DMS53 (cell line): ENCODE measurements around the gene EXOC8.

Experiments
- DNase-seq: peaks from one replicate; lab custom pipeline; 2025; lab: John Stamatoyannopoulos, UW

EXOC8 gene

GRCh38 chr1:231337472-231338269 is at the start of gene EXOC8:
Gene EXOC8, minus strand, starts transcription at chr1:231337852. Its CDS starts 107 bp downstream, at chr1:231337745.
- peak; percentile 97 for DNase-seq

DNA sequence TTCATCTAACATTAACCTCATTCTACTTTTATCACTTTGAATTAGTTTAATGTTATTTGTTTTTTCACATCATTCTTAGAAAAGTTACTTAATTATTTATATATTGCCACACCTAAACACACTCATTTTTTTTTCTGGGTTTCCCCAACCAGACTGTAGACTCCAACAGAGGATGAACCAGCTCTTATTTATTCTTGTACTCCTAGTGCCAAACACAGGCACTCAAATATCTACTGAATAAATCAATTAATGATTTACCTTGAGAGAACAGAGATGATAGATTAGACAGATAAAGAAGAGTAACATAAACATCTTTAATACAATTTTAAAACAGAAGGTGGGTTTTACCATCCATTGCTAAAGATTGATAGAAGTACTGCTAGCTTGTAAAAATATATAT is 48.8 kb upstream of the EXOC8 start:
- no peak for DNase-seq

GRCh38 chr1:231385416-231385748 is 47.7 kb upstream of the EXOC8 start:
- DNase-seq = no peak

- DNase-seq = no peak
These were observed 47.2 kb upstream of the EXOC8 start for GRCh38 chr1:231384696-231385415.

DNA sequence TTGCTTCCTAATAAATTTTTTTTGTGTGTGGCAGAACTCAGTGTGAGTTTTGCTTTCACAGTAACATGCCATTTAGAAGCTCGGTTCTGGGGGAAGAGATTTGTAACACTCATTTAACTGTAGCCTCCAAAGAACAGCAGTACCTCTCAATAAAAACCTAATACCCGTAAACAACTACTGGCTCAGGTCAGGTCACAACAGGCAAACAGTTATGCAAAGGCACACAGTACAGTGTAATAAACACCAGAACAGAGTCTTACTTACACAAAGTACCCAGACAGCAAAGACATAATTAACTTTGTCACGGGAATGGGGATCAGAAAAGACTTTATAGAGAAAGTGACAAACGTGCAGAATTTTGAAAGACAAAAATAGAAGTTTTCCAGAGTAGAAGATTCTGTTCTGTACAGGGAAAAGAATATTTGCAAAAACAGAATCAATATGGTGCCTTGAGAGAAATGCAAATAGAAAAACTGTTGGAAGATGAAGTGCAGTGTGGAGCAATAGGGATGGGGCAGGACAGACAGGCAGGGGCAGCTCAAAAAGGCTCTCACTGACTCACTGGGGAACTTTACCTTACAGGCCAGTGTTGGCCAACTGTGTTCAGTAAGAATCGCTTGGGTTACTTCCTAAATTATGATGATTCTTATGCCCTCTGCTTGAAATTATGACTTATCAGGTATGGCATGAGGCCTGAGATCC is 45.7 kb upstream of the EXOC8 start:
- DNase-seq = no peak

DNA sequence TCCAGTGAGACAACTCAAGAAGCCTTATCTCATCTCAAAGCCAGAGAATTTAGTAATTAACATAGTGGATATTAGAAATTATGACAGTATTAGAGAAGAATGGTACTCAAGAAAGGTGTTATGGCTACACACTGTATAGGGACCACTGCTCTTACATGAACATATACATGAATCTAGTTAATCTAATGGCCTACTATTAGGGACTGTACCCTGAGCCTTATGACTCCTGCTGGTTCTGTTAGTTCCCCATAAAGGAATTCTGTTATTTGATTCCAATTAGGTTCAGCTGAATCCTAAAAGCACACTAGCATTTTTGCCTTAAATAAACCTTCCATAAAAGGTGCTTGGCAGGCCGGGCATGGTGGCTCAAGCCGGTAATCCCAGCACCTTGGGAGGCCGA is 44.8 kb upstream of the EXOC8 start:
- no peak for DNase-seq

DNA sequence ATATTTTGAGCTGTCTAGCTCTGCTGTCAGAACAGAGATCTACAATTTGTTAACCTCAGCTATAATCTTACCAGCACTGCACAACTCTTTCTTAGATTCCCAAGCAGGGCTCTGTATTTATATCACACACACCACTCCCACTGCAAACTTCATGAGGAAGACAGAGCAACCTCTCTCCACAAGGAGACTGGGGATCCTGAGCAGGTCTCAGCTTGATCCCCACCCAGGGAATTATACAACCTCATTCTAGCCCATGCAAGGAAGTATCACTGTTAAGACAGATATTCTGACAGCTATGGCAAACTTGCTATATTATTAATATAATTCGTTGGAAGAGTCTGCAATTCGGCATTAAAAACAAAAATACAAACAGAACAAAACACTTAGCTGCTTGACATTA is 44.1 kb upstream of the EXOC8 start:
- no peak for DNase-seq

DNA sequence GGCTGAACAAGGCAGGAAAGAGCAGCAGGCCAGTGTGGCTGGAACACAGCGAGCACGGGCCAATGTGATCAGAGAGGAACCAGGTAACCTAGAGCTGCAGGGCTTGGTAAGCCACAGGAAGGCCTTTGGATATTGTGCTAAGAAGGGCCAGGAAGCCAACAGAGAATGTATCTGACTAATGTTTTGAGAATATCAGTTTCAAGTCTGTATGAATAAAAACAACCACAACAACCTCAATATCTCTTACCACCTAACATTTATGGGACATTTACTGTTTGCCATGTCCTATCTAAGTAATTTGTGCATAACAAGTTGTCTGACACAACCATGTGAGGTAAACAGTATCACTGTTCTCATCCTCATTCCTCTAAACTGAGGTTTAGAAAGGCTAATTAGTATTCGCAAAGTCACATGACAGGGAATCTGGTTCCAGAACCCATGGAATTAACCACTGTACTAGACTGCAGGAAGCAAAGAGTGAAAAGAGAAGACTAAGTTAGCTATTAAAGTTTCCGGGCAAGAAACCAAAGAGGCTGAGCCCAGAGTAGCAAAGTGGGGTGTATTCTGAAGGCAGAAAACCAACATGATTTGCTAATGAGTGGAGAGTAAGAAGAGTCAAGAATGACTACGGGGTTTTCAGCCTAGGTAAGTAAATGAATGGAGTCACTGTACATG is 39.4 kb upstream of the EXOC8 start:
- no peak for DNase-seq

- no peak for DNase-seq
These were observed 38.4 kb upstream of the EXOC8 start for GRCh38 chr1:231376101-231376500.

DNA sequence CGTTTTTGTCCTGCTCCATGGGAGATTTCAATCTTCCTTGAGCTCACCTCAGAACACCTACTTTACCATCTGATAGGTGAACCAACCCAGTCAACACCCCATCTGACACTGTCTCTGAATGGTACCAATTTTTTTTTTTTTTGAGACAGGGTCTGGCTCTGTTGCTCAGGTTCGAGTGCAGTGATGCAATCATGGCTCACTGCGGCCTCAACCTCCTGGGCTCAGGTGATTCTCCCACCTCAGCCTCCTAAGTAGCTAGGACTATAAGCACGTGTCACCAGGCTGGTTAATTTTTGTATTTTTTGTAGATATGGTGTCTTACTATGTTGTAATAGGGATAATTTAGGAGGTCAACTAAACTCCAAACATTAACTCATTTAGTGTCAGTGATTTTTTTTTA is 36.7 kb upstream of the EXOC8 start:
- DNase-seq = no peak

- DNase-seq = no peak
These were observed 34.8 kb upstream of the EXOC8 start for GRCh38 chr1:231372501-231372900.

DNA sequence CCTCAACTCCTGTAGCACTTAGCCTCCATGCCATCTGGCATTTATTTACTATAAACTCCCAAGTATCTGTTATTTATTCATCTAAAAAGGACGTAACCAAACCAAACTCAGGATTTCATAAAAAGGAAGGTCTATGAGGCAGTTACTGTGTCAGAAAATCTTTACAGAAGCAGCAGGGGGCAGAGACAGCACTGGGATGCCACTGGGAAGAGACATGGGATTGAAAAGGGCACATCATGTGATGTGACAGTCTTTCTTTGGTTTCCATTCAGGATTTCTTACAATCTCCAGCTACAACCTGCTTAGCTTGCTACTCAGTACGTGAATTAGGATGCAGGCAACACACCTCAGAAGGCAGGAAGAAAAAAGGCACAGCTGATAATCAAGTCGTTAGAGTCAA is 31.6 kb upstream of the EXOC8 start:
- DNase-seq = no peak

GRCh38 chr1:231364192-231364591 is 26.5 kb upstream of the EXOC8 start:
- DNase-seq = no peak

DNA sequence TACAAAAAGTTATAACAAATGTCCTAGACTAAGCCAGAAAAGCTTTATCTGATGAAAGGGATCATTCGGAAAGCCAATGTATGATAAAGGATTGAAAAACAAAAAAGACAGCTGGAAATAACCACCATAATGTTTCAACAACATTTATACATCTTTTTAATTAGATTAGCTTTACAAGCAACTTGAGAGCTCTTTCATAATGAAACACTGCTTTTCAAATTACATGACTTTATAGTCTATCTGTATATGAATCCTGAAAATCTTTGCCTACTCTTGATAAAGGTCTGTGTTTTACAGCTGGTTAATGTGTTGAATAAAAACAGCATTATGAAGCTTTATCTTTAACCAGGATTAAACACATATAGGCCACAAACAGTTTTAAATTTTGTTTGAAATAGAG is 26.0 kb upstream of the EXOC8 start:
- no peak for DNase-seq

GRCh38 chr1:231362325-231362724 is 24.7 kb upstream of the EXOC8 start:
- DNase-seq = no peak

DNA sequence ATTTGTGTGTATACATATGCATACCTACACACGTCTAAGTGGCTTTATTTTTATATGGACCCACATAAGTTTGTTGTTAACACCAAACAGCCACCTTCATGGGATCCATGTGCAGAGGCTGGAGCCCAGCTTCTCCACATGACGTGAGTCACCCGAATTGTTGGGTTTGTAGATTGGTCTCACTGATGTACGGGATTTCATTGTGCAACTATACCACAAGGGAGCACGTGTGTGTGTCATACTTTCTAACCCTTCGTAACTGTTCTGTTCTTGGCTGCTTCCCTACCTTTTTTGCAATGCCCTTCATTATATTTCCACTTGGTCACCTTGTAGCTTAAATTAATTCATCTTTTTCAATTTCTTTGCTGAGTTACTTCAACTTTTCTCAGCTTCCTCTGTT is 21.5 kb upstream of the EXOC8 start:
- no peak for DNase-seq

- peak; percentile 75 for DNase-seq
These were observed 20.2 kb upstream of the EXOC8 start for GRCh38 chr1:231357831-231358354.

- no peak for DNase-seq
These were observed 19.6 kb upstream of the EXOC8 start for GRCh38 chr1:231357187-231357772.

DNA sequence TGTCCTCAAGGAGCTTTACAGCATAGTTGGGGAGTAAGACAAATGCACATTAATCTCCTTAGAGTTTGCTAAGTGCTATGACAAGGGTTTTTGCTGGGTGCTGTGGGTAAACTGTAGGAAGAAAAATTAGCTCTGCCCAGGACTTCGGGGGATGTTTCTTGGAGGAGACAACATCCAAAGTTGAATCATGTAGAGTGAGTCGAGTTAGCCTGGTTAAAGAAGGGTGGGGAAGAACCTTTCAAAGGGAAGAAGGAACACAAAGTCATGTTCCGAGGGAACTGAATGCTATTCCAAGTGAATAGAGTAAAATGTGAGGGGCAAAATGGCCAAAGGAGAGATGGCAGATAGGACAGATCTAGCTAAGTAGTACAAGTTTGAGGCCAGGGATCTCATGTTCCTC is 17.5 kb upstream of the EXOC8 start:
- DNase-seq = no peak

DNA sequence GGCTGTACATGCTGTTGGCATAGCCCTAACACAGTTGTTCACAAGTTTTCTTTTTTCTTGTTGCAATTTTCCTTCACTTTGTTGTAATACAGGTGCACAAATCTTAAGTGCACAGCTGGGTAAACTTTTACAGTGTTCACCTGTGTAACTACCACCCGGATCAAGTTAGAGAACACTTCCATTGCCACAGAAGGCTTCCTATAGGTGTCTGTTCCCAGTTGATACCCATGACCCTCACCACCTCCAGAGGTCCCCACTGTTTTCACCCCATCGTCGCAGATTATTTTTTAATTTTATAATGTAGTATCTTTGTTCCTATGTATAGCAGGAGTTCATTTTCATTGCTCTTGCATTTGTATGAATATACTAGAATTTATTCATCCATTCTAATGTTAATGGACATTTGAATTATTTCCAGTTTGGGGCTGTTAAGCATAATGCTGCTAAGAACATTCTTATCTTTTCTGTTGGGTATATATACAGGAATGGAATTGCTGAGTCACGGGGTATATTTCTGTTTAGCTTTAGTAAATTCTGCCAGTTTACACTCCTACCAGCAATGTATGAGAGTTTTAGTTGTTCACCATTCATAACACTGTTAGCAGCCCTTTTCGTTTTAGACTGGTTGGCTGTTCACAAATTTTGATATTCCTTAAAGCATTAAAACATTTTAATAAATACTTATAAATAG is 16.8 kb upstream of the EXOC8 start:
- peak; percentile 18 for DNase-seq

DNA sequence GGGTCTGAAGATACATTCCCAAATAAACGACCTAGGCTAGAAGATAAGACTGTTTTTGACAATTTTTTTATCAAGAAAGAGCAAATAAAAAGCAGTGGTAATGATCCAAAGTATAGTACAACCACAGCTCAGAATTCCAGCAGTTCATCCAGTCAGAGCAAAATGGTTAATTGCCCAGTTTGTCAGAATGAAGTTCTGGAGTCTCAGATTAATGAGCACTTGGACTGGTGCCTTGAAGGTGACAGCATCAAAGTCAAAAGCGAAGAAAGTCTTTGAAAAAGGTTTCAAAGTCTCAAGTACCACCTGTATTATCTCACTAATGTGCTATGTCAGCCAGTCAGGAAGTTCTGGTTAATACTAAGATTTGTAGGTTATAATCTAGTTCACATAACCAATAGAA is 15.4 kb upstream of the EXOC8 start:
- no peak for DNase-seq
